Measurements from ENCODE around the gene AGTR1. TPM values are rescaled to one million over a fixed set of nuclear protein-coding genes. Genes with fewer than 3 reads are reported as not detected.

Gene AGTR1
- total RNA-seq, 1 experiment from 2014 or later: not detected

DNA sequence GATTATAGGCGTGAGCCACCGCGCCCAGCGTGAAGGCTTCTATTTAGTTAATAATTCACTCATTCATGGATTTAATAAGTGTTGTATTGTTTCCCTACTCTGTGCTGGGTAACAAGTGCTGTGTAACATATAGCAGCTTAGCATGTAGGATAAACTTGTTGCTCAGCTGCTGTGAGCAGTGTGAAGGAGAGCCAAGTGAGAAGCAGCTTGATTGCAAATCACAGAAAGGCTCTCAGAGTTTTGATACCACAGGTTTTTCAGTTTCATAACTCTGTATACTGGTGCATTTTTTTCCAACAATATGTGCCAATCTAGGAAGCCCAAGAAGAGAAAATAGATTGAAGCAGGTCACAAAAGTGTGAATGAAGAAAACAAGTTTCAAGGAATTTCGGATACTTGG lies 48.4 kb downstream of the AGTR1 start:
- no peaks in the 10 kb centered on the region for H3K27me3 Mint-ChIP-seq (ENCODE audit: low read depth)
- H3K4me3 Mint-ChIP-seq: no peak overlapping the region
- no CpG with 5 or more reads among the region's 5 CpGs for WGBS (ENCODE audit: extremely low coverage, insufficient read length, low lambda C conversion rate)
- Histone ChIP-seq H4K91ac (ENCODE audit: insufficient read length, low read depth, low read length) (no peak overlapping the region), H3K79me1 (ENCODE audit: insufficient read depth, low read depth, low read length, poor library complexity, severe bottlenecking) (no peaks in the 10 kb centered on the region), H3K18ac (ENCODE audit: insufficient read length, low read depth, low read length) (no peak overlapping the region), H3K27ac (ENCODE audit: insufficient read length, low read depth, low read length) (no peak overlapping the region), H3K4me1 (ENCODE audit: insufficient read depth, low read length) (no peaks in the 10 kb centered on the region), H4K8ac (replicated peaks; ENCODE audit: insufficient read length, low read depth, low read length) (no peak overlapping the region), H3T11ph (ENCODE audit: low read length) (no peak overlapping the region), H3K14ac (ENCODE audit: insufficient read depth, low read length) (no peak overlapping the region), H4K20me1 (ENCODE audit: control insufficient read depth, insufficient read depth, insufficient read length) (no peaks in the 10 kb centered on the region), H2BK120ac (ENCODE audit: low read depth, low read length, poor library complexity, severe bottlenecking) (no peak overlapping the region), H2BK12ac (ENCODE audit: insufficient read length, low read depth, low read length) (no peak overlapping the region), H3K23me2 (ENCODE audit: insufficient read length, low read depth, low read length, poor library complexity, severe bottlenecking) (no peaks in the 10 kb centered on the region), H3K56ac (ENCODE audit: insufficient read length, low read depth, low read length) (no peak overlapping the region), H2BK15ac (ENCODE audit: low read depth, low read length) (no peak overlapping the region), H2BK20ac (ENCODE audit: low read depth, low read length, poor library complexity, severe bottlenecking) (no peak overlapping the region), H3K4ac (ENCODE audit: low read depth, low read length) (no peak overlapping the region), H3K9me3 (ENCODE audit: control insufficient read depth, low read depth, low read length) (no peaks in the 10 kb centered on the region), H3K27me3 (ENCODE audit: insufficient read depth, low read length) (no peaks in the 10 kb centered on the region), H2AK5ac (ENCODE audit: insufficient read length, low read length) (no peak overlapping the region), H3K79me2 (ENCODE audit: insufficient read depth, low read length) (no peaks in the 10 kb centered on the region), H4K5ac (ENCODE audit: insufficient read length, low read depth, low read length) (no peak overlapping the region), H3K23ac (ENCODE audit: insufficient read length, low read depth, low read length) (no peak overlapping the region), H3K4me2 (ENCODE audit: insufficient read depth, insufficient read length, low read length) (no peak overlapping the region), H3K9ac (ENCODE audit: extremely low read depth, insufficient read length, low read length) (no peak overlapping the region), H2AFZ (ENCODE audit: low read length) (no peak overlapping the region), H2BK5ac (ENCODE audit: insufficient read length, low read length) (no peak overlapping the region)
- H3K36me3 Mint-ChIP-seq (ENCODE audit: insufficient read depth in 1 of 3, low read depth in 3 of 3): no peaks in the 10 kb centered on the region
- H3K9me3 Mint-ChIP-seq: no peaks in the 10 kb centered on the region
- 0 out of 4 replicates have a peak, but pooled peaks cover 0 to 6% of the 10 kb centered on the region in 2 experiments for H3K4me1 Mint-ChIP-seq
- TF ChIP-seq, protein P1, sequence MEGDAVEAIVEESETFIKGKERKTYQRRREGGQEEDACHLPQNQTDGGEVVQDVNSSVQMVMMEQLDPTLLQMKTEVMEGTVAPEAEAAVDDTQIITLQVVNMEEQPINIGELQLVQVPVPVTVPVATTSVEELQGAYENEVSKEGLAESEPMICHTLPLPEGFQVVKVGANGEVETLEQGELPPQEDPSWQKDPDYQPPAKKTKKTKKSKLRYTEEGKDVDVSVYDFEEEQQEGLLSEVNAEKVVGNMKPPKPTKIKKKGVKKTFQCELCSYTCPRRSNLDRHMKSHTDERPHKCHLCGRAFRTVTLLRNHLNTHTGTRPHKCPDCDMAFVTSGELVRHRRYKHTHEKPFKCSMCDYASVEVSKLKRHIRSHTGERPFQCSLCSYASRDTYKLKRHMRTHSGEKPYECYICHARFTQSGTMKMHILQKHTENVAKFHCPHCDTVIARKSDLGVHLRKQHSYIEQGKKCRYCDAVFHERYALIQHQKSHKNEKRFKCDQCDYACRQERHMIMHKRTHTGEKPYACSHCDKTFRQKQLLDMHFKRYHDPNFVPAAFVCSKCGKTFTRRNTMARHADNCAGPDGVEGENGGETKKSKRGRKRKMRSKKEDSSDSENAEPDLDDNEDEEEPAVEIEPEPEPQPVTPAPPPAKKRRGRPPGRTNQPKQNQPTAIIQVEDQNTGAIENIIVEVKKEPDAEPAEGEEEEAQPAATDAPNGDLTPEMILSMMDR (conservative IDR thresholded peaks at IDR 0.05): no peak
- DNase-seq: no peak
- no peak overlapping the region for H3K27ac Mint-ChIP-seq

All from H9 (cell line).